GM21447 (cell line): Measurements from ENCODE around the gene HPSE2.
"Not testable (repeated sequence)": the region's sequence is repeated elsewhere in the genome, so short reads cannot be mapped to it uniquely, and the experiment has no call there.

Experiments
- ATAC-seq: cut with Tn5 transposase; IDR thresholded peaks from one replicate; pipeline ENCODE4 v1.9.1; 2021; ENCODE audit not compliant: unreplicated experiment

The HPSE2 gene

DNA sequence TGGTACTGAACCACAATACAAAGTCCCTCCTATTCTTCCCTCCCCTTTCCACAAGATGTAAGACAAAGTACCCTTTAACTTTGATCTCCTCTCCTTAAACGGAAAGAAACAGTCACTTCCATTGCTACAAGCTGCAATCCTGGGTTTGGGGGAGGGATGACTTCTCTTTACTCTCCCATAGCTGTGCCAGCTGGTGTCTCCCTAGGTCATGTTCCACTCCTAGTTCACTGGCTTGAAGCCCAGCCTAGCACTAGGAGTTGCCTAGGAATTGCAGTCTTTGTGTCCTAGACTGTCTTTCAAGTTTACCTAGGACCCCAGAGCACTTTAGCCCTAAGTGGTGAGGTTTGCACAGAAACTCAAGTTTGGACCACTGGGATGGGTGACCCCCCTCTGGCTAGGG, 311.1 kb downstream of the HPSE2 start:
- ATAC-seq: no peak

DNA sequence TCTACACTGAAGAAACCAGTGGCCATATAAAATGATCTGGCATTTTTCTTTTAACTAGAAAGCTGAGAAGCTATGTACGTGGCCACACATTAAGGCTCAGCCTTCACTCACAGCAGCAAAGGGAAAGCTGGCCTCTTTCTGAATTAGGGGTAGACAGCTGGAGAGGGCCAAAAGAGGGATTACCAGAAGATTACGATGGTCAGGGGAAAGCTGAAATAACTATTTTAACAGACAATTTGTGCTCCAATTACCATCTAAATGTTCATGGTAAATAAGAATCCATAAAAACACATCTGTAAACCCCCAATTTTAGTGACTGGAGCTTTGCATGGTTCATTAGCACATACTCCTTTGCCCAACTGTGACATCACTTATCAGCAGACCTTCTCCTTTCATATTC, 314.3 kb downstream of the HPSE2 start:
- no peak for ATAC-seq

DNA sequence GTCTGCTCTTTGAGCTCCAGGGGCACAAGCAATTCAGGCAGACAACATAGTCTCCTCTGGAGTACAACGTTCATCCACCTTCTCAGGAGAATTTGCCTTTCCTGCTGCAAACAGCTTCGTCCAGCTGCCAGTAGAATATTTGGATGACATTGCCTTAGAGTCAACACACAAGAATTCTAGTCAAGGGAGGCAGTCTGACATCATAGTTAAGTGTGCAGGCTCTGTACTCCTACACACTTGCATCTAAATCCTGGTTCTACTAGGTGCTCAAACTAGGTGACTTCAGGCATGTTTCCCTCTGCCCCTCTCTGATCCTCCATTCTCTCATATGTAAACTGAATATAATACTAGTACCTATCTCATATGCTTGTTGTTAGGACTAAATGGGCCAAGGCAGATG, 314.8 kb downstream of the HPSE2 start:
- ATAC-seq: no peak

DNA sequence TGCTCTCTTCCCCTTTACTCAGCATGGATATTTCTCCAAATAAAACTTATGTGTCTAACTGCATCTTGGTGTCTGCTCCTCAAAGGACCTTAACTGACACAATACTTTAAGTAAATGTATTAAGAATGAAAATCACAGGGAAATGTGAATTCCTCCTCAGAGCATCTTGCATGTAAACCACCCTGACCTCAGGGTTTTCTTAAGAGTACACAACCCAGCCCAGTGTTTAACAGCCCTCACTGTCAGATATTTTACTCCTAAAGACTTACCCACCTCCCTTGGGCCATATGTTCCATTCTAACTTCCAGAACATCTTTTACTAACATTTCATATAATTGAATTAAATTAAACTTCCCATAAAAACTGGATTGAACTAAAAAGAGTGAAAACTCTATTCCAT, 315.3 kb downstream of the HPSE2 start:
- ATAC-seq: no peak

DNA sequence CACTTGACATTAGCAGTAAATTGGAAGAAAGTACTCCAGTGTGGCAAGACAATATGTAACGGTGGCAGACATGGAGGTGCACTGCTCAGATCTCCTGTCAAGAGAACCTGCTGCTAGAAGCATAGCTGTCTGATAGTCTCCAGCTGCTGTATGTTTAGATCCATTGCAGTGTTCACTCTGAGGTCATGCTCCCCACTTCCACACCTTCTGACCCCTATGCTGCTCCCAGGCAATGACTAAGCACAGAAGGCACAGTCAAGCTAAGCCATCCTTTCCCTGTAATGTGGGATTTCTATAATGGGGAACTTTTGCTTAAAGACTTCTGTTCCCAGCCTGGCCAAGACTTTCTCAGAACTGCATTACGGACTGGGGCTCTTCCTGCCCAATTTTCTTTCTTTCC, 315.8 kb downstream of the HPSE2 start:
- no peak for ATAC-seq

DNA sequence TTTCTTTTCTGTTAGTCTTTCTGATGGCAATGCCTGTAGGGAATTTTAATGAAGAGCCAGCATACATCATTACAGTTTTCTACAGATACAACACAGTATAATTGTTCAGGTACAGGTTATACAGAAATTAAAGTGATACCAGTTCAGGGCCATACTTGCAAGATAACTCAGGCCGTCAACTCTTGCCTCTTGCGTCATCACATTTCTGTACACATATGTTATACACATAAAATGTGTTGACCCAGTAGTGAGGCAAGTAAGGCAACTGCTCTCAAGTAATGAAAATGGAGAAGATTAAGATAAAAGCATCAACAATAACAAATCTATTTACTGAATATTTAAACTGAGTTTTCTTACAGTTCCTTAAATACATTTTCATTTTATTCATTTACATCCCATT, 317.8 kb downstream of the HPSE2 start:
- ATAC-seq: no peak

DNA sequence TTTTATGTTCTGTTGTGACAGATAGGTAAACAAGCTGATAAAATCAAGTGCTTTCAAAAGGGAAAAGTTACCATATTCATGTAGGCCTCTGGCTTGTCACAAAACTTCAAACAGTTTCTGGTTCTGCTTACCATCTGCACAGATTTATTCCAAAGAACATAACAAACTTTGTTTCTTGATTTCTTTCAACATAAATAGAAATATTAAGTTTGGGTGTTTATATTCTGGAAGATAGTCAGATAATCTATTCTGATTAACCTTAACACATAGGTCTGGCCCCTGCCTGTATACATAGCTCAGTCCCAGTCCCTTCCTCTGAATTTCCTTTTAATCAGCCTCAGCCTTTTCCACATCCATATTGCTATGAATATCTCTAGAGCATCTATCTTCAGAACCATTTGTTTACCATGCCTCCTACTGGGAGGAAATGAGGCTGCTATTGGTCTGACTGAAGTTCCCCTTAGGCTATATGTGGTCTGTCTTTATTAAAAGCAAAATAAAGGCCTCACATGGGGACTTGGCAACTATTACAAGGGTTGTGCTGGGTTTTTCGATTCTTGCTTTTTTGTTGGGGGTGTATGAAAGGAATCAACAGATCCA, 319.0 kb downstream of the HPSE2 start:
- no peak for ATAC-seq

DNA sequence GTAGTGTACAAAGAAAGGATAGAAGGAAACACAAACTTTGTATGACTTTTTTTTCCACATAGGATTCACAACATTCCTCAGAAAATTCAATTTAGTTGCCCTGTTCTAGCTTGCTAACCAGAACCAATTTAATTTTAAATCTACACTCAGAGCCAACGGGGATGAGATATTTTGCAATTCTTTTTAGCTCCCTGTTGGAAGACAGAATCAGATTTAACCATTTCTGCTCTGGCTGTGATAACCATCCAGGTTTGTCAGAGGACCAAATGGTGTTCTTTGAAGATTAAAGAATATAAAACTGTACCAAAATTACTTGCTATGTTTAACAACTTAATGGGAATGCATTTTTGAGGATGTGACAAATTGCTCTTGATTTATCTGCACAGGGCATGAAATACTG, 319.7 kb downstream of the HPSE2 start:
- ATAC-seq: no peak

DNA sequence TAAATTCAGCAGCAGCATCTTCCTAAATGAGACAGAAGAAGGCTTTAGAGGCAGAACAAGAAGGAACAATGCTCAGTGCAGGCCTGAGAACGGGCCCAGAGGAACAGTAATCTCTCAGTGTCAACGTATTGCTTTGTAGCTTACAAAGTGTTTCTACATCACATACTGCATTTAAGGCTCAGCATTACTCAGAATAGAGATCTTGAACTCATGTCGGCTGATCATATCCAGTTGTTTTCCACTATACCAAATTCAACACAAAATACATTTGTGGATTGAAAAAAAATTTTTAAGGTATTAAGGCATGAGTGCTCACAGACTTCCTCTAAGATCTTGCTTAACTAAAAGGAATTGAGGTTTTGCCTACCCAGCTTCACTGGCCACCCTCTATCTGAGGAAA, 325.1 kb downstream of the HPSE2 start:
- ATAC-seq: no peak

DNA sequence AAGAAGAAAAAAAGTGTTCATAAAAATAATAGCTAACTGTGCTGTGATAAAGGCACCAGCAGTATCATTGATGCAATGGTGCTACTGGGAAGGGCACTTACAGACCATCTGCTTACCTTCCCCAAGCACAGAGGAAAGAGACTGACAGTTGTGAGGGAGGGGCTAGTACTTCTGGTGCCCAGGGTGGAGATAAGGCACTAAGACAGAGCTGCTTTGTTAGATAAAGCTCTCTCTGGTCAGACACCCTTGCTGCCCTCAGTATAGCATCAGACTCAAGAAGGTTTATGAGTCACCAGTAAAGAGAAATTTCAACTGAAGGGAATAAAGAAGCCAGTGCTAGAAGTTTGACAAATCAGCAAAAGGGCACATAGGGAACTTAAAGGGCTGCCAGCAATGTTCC, 325.6 kb downstream of the HPSE2 start:
- ATAC-seq: no peak

DNA sequence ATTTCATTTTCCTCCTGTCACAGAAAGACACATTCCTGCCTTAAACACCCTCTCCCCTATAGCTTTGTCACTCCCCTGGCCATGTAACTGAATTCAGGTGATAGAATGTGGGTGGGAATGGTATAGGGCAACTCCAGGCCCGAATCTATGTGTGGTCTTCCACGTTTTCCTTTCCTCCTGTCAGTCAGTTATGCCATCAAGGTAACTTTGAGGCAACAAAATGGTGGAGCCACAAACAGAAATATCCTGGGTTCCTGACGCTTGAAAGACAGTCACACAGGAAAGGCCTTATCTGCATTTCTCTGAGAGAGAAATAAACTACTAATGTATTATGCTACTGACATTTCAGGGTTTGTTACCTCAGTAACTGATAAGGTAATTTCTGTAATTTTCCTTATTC, 326.8 kb downstream of the HPSE2 start:
- ATAC-seq: no peak

DNA sequence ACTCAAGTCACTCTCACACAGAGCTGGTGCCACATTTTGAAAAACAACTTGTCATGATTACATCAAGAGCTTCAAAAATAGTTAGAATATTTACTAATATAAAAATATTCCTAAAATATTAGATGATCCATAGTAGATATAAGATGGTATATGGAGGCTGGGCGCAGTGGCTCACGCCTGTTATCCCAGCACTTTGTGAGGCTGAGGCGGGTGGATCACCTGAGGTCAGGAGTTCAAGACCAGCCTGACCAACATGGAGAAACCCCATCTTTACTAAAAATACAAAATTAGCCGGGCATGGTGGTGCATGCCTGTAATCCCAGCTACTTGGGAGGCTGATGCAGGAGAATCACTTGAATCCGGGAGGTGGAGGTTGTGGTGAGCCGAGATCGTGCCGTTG, 327.4 kb downstream of the HPSE2 start:
- not testable (repeated sequence) for ATAC-seq

DNA sequence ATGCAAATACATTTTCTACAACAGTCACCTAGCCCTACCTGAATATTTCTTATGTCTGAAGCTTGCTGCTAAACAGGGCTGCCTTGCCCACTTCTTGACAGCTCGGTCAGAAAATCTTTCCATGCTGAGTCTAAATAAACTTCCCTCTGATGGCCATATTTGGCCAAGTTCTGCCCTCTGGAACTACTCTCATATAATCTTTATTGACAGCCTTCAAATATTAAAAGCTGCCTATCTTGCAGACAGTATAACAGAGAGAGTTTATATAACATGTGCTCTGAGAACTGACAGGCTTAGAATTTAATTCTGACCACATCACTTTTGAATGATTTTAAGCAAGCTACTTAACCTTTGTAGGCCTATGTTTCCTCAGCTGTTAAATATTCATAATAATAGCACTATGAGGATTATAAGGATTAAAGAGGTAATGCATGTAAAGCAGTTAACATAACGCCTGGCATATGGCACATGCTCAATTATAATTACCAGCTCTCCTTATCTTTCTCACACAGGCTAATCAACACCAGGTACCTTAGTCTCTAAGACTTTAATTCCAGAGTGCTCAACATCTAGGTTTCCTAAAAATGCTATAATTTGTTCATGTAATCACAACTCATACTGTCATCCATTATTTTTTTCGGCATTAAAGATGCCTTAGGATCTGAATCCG, 334.1 kb downstream of the HPSE2 start:
- no peak for ATAC-seq

DNA sequence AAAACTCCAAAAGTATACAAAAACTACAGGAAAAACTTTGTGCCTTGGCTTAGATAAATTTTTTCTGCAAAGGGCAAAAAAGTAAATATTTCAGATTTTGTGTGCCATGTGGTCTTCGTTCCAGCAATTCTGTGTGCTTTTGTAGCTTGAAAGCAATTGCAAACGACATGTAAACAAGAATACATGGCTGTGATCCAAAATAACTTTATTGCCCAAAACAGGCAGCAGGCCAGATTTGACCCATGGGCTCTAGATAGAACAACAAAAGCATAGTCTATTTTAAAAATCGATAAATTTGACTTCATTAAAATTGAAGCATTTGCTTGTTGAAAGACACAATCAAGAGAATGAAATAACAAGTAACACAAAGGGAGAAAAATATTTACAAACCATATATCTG, 336.6 kb downstream of the HPSE2 start:
- ATAC-seq: no peak

DNA sequence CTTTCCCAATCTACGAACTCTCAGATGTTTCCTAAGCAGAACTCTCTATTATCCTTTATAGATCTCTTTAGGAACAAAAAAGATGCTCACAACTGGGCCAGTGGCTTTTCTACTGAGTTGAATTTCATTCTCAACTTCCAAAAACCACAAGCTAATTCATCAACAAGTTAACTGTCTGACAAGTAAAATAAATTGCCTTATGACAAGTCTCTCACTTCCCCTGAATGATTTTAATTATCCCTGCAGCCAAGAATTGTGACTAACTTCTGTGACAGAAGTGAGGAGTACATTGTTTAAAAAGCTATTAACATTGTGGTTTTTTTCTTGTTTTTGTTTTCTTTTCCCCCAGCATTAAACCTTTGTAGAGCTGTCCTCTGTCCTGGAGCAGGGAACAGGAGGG, 343.1 kb downstream of the HPSE2 start:
- no peak for ATAC-seq

DNA sequence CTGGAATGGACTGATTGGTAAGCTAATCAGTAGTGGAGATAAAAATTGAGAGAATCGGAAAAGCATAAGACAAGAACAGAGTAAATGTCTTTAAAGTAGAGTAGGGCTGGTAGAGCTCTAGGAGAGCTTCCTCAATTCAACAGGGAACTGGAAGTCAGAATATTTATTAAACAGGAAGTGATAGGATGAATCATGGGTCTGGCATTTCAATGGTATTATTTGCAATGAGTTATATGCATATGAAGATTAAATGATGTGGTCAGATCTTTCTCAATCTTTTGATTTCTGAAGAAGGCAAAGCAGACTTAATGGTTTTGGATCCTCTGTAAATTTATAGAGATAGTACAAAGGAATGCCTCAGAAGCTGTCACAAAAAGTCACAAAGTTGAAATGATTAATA, 349.0 kb downstream of the HPSE2 start:
- ATAC-seq: no peak

DNA sequence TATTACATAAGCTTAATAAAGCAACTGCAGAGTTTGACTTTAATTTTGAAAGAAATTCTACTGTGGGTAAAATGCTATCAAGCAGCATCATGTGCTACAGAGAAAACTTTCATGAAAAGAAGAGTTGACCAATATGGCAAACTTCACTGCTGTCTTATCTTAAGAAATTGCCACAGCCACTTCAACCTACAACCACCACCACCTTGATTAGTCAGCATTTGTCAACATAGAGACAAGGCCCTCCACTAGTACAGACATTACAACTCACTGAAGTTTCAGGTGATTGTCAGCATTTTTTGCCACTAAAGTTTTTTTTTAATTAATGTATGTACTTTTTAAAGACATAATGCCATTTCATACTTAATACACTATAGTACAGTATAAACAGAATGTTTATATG, 350.3 kb downstream of the HPSE2 start:
- no peak for ATAC-seq

DNA sequence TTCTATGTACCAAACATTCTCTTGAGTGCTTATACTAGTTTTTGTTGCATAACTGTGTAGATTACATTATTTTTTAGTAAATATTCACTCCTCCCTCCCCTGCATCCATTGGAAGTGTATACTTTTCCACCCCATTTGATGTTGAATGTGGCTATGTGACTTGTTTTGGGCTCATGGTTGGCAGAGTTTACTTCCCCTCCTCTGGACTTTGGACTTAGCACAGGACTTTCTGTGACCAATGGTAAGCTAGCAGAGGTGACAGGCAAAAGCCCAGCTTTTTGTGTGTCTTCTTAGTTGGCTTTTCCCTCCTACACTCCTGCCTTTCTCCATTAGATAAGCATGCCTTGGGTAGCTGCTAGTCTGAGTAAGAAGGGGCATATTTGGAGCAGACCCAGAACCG, 353.9 kb downstream of the HPSE2 start:
- ATAC-seq: no peak

DNA sequence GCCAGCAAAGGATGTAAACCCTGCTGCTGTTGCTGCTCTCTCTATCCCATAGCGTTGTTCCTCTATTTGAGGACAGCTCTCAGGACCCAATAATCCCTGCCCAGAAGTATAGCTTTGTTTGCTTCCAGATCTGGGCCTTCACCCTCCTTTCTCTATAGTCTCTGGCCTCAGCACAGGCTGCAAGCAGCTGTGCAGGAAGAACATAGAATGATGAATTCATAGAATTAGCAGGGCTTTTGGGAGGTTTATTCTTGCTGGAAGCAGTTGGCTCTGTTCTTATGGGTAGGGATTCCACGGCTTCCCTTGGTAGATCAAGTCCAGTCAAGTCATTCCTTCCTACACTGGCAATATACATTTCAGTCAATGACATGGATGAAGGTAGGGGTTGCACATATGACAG, 354.7 kb downstream of the HPSE2 start:
- ATAC-seq: no peak

DNA sequence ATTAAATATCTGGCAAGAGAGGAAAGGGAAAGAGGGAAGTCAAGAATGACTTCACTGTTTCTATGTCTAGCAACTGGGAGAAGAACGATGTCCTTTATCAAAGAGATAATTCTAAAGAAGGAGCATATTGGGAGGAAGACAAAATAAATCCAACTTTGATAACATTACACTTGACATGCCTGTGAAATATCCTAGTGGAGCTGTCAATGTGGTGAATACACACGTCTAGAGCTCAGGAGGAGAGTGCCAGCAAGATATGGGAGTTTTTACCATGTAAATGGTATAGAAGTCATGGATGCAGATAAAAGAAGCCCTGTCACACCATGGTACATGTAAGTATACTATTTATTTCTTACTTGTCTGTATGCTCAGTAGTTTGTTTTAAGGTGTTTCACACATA, 356.7 kb downstream of the HPSE2 start:
- no peak for ATAC-seq

DNA sequence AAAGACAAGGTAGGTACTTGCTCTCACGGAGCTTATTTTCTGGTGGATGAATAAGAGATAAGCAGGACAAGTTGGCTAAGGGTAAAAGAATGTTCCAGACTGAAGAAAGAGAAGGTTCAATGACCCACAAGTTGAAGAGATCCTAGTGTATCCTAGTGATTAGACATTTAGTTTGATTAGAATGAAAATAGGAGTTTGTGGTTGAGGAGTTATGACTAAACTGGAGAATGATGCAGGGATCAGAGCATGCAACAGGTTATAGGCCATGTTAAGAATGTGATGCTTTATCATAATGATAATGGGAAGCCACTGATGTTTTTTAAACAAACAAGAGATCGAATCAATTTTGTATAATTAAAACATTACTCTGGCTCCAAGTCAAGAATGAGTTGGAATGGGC, 357.2 kb downstream of the HPSE2 start:
- ATAC-seq: no peak

DNA sequence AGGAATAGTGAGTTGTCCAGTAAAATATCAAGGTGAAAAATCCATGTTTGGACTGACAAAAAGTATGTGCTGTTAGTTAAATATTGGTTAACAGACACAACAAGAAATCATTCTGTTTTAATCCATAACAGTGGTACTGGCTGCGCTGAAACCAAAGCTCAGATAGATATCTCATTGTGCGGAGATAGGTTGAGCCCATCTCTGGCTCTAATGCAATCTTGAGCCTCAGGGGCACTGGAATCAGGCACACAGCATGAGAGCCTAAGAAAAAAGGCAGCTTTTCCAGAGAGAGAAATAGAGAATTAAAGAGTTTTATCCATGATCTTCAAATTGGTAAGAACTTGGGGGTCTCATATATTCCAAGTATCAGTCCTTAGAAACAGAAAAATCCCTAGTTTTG, 373.7 kb downstream of the HPSE2 start:
- ATAC-seq: no peak

DNA sequence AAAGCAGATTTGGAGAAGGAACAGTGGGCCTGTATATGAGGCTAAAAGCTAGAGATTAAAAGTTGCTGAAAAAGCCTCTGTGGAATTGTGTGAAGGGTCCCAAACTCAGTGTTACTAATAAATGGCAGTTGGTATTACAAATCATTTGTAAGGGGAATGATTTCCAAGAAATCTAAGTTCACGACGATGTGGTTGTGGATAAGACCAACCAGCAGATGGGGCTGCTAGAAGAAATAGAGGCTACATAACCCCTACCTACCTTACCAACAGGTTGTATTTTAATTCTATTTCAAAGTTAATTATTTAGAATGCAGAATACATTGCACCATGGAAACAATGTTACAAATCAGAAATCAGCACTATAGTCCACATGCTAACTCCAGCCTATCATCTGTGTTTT, 377.1 kb downstream of the HPSE2 start:
- ATAC-seq: no peak
